SW 1271 (cell line): Measurements from ENCODE around the gene UBE2Q2.
A peak's percentile ranks its signal among the peaks of the same experiment; 100 is the strongest.
"Not testable (repeated sequence)": the region's sequence is repeated elsewhere in the genome, so short reads cannot be mapped to it uniquely, and the experiment has no call there.

Experiments used
- DNase-seq, 2 experiments: peaks; one replicate each; lab custom pipeline; 2025; lab: John Stamatoyannopoulos, UW

Gene UBE2Q2

GRCh38 chr15:75842722-75843677 lies at the start of gene UBE2Q2:
UBE2Q2 (plus strand) TSS chr15:75843447; CDS start chr15:75843667, 220 bp downstream.
- DNase-seq, result peak; percentile 73 to 85

DNA sequence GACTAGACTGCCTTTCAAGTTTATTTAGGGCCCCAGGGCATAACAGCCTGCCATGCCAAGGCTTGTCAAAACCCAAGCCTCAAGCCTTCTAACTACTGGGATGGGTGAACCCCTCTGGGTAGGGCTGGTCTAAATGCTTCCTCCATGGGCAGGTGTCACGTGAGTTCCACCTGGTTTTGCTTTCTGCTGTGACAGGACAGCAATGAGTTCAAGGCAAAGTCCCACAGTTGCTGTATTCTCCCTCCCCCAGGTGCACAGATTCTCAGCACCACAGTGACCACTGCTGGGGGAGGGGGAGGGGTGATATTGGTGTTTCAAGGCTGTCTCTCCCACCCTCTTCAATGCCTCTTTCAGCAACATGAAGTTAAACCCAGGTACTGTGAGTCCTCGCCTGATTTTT lies 46.9 kb upstream of the UBE2Q2 start:
- no peak for DNase-seq

DNA sequence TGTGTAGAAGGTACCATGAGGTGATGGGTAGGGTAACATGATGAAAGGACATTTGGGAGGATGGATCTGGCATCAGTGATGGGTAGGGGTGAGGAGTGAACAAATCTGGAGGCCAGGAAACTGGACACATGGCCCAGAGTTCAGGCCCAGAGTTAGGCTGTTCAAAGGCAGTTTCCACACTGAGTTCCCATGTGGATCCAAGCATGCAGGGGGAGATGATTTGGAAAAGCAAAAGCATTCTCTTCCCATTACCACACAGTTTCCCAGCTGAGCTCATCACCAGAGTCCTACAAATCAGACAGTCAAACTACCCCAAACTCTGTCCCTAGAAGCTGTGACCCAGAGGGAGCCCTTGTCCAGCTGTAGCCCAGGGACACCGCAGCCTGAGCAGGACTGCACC lies 46.1 kb upstream of the UBE2Q2 start:
- DNase-seq, result not testable (repeated sequence)

- DNase-seq, result no peak
These were observed 44.1 kb upstream of the UBE2Q2 start for GRCh38 chr15:75799190-75799589.

- DNase-seq, result not testable (repeated sequence)
These were observed 42.8 kb upstream of the UBE2Q2 start for GRCh38 chr15:75800409-75800808.

DNA sequence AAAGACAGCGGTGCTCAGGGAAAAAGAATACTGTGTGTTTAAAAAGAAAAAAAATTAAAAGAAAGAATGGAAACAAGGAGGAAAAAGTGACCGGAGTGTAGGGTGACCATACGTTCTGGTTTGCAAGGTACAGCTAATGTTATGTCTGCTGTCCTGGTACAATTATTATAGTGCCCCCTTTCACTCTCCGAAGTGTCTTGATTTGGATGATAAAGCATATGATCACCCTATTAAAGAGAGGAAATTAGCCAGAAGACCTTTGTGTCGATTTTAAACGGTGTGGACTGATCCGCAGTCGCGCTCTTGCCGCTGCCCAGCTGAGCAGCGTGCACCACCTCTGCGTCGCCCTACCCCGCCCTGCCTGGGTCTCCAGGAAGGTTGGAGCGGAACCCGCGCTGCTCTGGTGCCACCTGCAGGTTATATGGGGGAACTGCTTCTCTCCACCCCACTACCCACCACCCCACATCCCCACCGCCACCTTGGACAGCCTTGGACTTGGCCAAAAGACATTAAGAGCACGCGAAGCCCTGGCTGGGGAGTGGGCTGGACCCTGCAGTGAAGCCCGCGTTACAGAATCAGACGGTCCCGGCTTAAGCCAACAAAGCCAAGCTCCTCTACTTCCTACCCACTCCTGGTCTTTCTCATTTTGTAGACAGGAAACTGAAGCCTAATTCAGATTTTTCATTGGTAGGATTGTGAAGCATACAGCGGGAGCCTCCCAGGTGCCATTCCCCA lies 41.2 kb upstream of the UBE2Q2 start:
- DNase-seq, result peak; percentile 32 to 70

DNA sequence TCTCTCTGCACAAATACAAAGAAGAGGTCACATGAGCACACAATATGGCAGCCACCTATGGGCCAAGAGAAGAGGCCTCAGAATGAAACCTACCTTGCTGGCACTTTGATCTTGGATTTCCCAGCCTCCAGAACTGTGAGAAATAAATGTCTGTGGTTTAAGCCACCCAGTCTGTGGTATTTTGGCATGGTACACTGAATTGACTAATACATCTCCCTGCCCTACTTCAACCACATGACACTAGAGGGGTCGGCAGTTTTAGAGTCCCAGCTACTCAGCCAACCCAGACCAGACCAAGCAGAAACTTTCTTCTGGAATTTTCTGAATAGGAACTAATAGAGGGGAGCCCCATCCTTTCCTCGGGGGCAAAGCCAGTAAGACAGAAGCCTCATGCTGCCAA lies 35.8 kb upstream of the UBE2Q2 start:
- DNase-seq, result not testable (repeated sequence)

GRCh38 chr15:75808009-75808408 lies 35.2 kb upstream of the UBE2Q2 start:
- not testable (repeated sequence) for DNase-seq

- DNase-seq, result no peak
These were observed 34.7 kb upstream of the UBE2Q2 start for GRCh38 chr15:75808563-75808962.

DNA sequence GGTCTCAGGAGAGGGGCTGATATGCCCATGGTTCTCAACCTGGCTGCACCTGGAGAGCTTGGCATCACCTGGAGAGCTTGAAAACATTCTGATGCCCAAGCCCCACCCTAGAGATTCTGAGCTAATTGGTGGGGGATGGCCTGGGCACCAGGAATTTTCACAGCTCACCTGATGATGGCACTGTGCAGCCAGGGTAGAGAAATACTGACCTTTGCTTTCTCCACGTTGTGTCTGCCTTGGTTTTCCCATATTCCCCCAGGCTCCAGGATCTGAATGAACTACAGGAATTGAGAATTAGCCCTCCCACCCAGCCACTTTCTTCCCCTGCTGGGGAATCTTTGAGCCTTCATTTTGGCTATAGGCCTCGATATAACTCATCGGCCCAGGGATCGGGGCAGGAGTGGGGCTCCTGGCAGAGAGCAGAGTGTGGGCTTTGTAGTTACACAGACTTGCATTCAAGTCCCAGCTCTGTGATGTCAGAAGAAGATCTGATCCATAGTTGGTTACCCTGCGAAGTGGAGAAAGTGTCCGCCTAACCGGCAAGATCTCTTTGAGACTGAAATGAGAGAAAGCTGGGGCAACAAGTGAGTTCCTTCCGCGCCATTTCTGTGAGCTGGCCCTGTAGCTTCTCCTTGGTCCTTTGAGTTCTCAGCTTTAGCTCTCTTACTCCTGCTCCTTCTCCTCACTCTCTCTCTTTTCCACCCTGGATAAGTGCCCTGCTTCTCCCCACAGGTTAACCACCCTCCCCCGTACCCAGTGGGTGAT lies 33.1 kb upstream of the UBE2Q2 start:
- DNase-seq, result peak in 1 of 2 experiments; percentile 44

GRCh38 chr15:75810874-75811498 lies 32.3 kb upstream of the UBE2Q2 start:
- DNase-seq, result no peak

- no peak for DNase-seq
These were observed 31.6 kb upstream of the UBE2Q2 start for GRCh38 chr15:75811626-75812025.

DNA sequence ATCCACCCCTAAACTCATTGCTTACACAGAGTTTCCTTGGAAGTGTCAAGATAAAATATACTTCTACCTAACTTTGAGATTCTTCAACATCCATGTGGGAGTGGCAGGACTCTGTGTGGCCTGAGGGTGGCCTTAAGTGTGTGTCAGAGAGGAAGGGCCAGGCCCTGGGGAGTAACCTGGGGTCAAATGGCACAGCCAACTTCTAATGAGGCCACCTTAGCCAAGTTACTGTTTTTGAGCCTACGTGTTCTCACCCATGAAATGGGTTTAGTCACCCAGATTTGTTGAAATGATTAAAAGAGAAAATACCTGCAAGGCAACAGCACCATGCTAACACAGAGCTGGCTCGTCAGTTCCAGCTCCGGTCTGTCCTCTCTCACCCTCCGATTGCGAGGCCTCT lies 28.5 kb upstream of the UBE2Q2 start:
- DNase-seq, result no peak

DNA sequence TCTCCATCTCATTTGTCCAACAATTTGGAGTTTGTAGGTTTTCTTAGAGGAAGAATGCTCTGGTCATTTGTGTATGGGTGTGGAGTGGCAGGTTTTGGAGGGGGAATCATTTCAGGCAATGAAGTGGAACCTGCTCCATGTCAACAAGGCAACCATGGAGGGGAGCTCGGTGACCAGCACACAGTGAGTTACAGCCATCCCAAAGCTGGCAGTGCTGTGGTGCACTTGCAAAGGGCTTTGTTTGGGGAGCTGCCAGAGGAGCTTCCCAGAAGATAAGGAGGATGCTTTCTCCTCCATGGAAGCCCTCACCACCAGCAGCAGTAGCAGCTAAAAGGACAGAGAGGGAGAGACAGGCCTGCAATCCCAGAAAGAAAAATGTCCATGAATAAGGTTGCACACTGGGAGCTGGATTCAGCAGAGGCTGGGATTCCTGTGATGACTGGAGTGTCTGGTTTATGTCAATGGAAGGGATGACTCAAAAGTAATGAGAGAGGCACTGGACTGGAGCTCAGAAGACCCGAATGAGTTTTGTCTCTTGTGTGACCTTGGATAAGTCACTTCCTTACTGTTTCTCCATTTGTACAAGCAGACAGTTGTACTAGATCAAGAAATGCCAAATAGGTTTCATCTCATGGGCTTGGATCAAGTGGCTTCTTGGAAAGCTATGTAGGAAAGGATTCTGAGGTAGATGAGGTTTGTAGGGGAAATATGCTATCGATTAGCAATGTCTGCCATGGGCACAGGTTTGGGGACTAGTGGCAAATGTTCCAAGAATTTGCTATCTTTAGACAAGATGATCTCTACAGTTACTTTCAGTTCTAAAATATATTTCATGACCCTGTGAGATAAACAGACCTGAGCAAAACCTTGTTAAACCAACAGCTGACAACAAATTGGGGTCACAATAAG lies 27.2 kb upstream of the UBE2Q2 start:
- no peak for DNase-seq

DNA sequence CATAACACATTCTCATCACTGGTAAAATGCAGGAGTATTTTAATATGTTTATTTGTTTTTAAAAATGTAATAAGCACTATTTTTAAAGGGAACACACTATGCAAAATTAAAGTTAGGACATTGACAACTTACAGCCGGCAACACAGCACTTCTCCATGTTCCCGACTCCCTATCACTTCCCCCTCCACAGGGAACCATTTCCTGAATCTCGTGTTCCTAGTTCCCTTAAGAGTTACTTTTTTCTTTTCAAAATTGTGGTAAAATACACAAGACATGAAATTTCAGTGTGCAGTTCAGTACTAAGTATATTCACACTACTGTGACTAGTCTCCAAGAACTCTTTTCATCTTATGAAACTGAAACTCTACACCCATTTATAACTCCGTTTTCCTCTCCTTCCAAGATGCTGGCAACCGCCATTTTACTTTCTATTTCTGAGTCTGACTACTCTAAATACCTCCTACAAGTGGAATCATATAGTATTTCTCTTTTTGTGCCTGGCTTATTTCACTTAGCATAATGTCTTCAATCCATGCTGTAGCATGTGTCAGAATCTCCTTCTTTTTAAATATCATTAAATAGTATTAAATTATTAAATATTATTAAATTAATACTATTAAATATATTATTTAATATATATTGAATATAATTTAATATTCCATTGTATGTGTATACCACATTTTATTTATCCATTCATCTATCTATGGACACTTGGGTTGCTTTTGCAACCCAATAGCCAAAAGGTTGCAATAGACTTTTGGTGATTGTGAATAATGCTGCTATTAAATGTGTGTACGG lies 25.9 kb upstream of the UBE2Q2 start:
- no peak for DNase-seq

DNA sequence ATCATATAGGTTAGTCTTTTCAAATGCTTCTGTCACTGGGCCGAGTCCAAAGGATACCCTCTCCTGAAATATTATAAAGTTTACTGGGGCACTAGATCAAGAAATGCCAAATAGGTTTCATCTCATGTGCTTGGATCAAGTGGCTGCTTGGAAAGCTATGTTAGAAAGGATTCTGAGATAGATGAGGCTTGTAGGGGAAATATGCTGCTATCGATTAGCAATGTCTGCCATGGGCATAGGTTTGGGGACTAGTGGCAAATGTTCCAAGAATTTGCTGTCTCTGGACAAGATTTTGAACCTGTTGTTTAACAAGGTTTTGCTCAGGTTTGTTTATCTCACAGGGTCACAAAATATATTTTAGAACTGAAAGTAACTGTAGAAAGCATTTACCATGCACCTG lies 23.0 kb upstream of the UBE2Q2 start:
- no peak for DNase-seq

DNA sequence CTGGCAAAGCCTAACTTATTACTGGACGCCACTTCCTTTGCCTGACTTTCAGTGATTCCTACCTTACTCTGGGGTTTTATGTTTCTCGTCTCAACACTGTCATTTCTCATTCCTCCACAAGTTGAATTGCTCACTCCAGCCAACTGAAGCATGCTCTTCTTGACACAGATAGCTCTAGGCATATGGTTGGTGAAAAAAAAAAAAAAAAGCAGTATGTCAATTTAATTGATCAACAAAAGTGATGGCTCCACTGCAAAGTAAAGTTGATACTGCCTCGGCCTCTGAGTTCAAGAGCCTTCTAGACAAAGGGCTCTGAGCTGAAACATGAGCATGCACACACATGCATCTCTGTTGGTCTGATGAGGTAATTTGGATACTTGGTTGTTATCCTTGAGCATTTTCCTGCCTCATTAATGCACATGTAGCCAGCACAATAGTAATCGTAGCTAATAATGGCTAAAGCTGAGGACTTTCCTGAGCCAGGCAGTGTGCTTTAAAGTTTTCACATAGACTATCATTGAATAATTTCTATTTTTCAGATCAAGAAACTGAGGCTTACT lies 21.4 kb upstream of the UBE2Q2 start:
- DNase-seq, result no peak

DNA sequence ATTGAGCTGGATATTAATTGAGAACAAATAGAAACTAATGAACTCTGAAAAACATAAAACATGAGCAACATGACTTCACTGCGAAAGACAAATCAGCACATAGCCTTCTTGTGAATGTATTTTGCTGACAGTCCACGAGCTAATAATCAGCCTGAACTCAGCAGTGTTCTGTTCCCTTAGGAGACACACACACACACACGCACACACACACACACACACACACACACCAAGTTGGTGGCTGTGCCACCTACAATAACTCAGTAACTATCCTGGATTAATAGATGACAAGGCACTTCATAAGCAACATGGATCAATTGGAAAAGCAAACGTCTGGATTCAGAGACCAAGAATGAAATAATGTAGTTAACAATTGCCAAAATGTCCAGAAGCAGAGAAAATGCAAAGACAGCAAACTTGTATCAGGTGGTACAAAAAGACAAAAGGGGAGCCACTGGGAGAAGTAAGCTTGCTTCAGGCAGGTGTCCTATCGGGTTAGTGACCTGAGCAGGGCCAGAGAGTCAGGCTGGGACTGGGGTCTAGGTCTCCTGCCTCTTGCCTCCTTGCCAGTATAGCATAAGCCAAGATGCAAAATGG lies 20.5 kb upstream of the UBE2Q2 start:
- no peak for DNase-seq
